IPS-11a (cell line): ENCODE data around the gene PTGDS.
A peak's percentile ranks its signal among the peaks of the same experiment; 100 is the strongest.

Experiments used
- H3K4me3 ChIP-seq: one replicate; pipeline ENCODE4 v1.5.1; 2013; ENCODE audit warnings: low read depth, low read length, control low read depth

The PTGDS gene

DNA sequence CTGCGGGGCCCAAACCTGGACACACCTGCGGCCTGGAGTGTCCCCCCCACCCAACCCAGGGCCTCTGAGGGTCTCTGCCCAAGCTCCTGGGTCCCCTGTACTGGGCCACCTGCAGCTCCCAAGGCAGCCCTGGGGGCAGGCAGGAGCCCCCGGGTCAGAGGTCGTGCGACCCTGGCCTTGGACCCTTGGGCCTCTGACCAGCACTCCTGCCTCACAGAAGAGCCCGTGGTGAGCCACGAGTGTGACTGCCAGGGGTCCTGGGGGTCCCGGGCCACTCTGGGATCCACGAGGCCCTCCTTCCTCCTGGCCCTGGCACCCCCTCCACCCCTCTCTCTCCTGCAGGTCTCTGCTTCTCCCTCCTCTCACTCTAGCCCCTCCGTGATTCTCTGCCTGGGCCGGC, 5.0 kb upstream of the PTGDS start:
- no peak overlapping the region for H3K4me3 ChIP-seq

DNA sequence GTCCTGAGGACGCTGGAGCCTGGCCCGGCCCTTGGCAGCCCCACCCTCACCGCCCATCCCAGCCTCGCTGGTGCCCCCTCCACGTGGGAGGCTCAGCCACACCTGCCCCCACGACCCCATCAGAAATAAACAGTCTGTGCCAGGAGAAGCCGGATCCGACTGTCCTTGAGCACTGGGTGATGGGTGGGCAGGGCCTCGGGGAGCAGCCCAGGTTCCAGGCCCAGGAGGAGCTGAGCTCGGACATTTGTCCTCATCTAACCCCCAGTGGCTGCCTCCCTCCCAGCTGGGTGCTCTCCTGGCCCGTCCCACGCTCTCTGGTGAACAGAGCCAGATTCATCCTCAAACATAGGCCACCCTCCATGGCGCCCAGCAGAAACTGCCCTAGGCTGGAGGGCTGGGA, 4.6 kb upstream of the PTGDS start:
- H3K4me3 ChIP-seq, result no peak overlapping the region

DNA sequence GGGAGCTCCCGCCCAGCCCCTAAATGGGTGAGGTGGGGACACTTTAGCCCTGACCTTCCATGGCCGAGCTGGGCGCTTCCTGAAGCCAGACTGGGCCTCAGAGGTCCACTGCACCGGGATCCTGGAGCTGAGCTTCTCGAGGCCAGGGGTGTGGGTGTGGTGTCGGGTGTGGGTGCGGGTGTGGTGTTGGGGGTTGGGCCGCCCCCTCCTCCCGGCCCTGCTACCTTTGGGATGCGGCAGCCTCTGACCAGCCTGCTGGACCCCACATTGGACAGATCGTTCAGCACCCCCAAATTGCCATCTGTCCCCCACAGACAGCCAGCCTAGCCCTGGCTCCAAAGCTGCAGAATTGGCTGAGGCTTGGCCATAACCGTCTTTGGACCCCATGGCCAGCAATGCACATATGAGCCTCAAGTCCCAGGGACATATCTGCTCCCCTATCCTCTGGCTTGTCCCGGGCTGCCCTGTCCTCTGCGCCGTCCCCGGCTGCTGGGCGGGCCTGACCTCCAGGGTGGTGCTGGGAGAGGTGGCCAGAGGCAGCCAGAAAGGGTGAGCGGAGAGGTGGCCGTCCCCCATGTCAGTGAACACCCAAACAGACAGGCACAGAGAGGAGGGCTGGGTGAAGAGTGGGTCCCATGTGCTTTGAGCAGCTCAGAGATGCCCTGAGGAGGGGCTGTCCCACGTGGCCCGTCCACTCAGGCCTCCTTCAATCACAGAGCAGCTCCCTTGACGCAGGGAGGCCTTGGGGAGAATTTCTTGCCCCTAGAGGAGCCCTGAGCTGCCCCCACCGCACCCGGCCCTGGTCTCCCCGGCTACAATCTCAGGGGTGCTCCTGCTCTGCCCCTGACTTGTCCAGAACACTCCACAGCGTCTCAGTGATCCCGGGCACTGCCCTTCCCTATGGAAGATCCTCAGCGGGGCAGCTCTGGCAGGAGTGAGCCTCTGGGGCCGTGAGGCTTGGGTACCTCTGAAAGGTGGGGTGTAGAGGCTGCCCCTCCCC, 3.4 kb upstream of the PTGDS start:
- H3K4me3 ChIP-seq, result no peak overlapping the region

DNA sequence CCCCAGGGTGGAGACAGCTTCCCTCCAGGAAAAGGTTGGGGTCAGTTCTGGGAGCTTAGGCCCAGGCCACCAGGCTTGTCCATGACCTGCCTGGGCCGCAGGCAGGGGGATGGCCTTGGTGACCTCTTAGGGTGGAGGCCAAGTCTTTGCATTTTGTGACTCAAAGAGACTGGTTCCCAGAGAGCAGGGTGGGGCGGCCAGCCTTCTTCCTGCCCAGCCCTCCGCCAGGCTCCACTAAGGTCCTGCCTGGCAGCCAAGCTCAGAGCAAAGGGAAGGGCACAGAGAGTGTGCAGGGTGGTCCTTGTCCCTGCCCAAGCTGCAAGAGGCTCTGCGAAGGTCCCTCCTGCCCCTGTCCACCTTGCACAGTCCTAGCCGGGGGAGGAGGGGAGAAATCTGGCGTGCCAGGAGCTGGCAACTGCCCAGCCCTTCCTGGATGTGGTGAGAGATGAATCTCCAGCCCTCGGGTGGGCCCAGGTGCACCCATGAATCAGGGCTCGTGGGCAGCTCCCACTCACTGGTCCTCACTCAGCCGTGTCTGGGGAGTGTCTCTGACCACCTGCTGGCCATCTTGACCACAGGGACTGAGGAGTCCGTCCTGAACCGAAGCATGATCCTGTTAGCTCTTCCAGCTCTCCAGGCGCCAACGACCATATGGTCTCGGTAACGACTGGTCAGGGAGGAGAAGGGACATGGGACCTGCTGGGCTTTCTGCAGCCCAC, 2.3 kb upstream of the PTGDS start:
- H3K4me3 ChIP-seq, result no peak overlapping the region

DNA sequence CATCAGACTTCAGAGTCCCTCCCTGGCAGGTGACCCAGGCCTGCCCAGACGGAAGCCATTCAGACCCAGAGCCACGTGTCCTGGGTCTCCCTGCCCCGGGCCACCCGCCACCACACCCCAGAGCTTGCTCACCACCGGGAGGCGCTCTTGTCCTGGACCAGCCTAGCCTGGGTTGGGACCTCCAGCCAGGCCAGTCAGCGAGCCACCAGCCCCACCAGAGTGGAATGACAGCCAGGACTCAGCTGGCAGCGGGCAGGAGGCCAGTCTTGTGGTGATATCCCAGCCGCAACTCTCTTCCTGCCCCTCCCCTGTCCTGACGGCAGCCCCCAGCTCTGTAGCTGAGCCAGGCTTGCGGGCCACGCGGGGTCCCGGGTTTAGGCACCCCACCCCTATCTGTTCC, 1.7 kb upstream of the PTGDS start:
- H3K4me3 ChIP-seq, result no peak overlapping the region

DNA sequence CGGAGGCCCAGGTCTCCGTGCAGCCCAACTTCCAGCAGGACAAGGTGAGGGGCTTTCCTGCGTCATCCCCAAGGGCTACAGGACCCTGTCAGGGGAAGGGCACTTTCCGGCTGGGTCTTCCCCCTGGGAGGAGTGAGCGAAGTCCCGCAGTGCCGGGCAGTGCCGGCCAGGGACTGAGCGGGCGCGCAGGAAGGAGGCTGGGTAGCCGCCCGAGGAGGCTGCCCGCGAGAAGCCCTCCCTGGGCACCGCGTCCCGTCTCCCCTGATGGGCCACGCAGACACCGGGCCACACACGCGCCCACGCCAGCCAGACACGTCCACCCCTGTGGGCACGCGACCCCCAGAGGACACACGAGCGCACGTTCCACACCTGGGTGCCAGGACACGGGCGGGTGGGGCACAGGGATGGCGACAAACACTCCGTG, 357 bp downstream of the PTGDS start:
- H3K4me3 ChIP-seq, result peak overlapping the region; percentile 21

DNA sequence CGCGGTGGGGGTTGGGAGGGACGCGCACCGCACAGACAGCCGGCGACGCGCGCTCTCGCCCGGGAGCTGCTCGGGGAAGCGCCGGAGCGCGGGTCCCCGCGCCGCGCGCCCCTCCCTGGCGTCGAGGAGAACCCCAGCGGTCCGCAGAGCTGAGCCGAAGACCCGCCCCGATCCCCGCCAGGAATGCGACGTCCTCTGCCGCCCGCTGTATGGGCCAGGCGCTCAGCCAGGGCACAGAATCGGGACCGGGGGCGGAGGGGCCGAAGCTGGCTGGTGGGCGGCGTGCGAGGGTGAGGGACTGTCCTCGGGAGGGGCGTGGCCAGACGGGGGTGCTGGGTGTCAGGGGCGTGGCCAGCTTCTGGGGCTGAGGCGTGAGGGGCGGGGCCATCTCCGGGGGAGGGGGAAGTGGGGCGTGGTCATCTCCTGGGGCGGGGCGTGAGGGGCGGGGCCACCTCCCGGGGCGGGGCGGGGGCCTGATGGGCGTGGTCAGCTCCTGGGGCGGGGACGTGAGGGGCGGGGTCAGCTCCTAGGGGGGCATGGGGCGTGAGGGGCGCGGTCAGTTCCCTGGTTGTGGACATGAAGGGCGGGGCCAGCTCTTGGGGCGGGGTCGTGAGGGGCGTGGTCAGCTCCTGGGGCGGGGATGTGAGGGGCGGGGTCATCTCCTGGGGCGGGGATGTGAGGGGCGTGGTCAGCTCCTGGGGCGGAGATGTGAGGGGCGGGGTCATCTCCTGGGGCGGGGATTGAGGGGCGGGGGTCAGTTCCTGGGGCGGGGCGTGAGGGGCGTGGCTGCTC, 965 bp downstream of the PTGDS start:
- peak overlapping the region; percentile 21 for H3K4me3 ChIP-seq

DNA sequence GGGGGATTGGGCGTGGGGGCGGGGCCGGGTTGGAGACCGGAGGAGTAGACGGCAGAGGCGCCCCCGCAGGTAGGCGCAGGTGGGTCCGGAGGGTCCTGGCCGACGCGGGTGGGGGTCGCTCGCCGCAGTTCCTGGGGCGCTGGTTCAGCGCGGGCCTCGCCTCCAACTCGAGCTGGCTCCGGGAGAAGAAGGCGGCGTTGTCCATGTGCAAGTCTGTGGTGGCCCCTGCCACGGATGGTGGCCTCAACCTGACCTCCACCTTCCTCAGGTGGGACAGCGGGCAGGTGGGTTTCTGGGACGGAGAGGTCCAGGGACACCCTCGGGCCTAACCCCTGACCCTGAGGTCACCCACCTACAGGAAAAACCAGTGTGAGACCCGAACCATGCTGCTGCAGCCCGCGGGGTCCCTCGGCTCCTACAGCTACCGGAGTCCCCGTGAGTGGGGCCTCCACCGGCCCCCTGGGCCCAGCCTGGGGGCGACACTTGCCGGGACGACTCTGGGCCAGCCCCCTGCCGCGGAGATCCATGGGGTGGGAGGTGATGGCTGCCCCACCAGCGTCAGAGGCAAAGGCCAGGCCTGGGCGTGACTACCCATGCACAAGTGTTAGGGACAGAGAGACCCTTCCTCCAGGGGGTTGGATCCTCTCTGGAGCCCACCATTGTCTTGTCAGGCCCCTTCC, 1.7 kb downstream of the PTGDS start:
- no peak overlapping the region for H3K4me3 ChIP-seq

DNA sequence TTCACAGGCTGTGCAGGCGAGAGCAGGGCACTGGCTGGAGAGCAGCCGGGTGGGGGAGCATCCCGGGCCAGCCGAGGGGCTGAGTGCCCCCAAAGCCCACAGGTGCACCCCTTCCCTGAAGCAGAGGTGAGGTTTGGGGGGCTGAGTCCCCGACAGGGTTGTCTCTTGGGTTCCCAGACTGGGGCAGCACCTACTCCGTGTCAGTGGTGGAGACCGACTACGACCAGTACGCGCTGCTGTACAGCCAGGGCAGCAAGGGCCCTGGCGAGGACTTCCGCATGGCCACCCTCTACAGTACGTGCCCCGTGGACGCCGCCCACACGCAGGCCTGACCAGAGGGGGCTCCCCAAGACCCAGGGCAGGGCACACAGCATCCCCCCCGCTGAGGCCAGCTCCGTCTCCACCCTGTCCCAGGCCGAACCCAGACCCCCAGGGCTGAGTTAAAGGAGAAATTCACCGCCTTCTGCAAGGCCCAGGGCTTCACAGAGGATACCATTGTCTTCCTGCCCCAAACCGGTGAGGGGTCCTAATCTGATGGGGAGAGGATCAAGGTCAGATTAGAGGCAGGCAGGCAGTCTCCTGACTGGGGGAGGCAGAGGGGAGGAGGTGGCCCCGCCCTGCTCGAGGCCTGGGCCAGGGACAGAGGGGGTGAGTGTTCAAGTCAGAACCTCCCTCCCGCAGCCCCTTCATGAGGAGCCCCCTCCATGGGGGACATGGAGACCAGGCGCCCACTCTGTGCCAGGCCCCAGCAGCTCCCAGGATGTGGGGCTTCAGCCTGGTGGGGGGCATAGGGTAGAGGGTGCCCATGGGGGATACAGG, 2.7 kb downstream of the PTGDS start:
- H3K4me3 ChIP-seq, result no peak overlapping the region

DNA sequence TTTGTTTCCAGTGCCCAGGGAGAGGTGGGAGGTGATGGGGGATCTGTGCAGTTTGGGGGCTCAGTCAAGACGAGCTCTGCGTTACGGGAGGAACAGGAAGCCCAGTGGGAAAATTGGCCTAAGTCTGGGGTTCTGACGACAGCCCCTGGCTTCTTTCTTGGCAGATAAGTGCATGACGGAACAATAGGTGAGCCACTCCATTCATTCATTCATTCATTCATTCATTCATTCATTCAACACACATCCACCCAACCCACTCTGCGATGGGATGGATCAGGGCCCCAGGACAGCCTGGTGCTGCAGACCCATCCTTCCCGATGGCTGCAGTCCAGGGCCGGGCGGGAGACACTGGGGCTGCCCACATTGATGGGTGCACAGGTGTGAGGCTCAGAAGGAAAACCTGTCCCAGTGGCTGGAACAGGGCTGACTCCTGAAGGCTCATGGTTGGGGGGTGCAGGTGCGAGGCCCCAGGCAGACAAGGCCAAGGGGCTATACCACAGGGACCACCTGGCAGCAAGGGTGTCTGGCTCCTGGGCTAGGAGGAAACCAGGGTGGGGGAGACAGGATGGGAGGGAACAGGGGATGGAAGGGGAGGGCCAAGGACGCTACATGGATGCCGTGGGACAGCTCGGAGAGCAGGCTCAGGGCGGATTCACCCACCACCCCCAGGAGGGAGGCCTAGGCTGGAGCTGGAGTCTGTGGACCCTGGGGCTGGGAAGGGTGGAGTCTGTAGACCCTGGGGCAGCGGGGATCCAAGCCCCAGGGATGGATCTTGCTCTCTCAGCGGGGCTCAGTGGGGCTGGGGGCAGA, 3.6 kb downstream of the PTGDS start:
- no peak overlapping the region for H3K4me3 ChIP-seq

DNA sequence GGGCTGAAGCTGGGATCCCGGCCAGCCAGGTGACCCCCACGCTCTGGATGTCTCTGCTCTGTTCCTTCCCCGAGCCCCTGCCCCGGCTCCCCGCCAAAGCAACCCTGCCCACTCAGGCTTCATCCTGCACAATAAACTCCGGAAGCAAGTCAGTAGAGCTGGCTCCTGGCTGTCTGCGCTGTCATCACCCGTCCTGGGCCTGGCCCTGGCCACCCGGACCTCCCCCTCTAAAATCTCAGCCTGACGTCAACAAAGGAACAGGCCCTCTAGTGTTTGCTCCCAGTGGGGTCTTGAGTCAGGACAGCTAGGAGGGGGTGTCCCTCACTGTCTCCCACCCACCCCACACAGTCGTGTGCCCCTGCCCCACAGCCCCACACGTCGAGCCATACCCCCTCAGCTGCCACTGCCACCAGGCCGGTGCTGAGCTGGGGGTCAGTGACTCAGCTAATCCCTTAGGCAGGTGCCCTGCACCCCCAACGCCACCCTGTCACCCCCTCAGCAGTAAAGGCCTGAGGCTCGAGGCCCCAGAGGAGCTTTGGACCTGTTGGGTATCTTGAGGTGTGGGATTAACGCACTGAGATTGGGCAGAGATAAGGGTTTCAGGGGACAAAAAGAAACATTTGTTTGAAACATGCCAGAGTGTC, 4.4 kb downstream of the PTGDS start:
- no peak overlapping the region for H3K4me3 ChIP-seq

DNA sequence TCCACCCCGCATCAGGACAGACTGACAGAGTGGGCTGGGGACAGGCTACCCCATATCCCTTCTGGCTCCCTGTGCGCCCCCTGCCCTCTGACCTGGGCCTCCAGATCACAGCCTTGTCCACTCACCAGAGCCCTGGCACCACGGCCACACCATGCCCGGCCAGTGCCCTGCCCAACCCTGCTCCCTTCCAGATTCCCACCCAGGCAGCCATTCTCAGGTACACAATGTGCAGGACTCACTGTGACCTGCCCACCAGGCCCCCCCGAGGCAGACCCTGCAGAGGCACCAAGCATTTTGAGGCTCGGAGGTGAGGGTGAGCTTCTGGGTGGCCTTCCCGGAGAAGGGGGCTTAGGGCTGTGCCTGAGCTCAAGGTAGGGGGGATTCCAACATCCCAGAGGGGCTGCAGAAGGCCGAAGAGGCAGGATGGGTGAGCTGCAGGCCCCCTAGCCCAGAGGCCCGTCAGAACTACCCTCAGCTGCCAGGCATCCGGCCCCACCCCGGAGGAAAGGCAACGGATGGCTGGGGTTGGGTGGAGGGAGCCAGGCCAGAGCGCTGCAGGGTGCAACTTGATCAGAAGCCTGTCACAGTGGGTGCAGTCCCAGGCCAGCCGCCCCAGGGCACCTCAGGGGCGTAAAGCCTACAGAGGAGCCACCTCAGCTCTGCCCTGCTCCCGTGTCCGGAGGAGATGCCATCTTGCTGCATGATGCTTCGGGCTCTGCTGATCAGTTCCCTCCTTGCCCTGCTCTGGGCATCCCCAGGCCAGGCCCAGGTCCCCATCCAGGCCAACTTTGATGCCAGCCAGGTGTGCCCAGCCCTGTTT, 5.1 kb downstream of the PTGDS start, which contains the start of gene LCNL1:
LCNL1 (plus strand) TSS at position 762 of the 820 bp plus-strand sequence. CDS start 594 bp downstream, outside the sequence.
- H3K4me3 ChIP-seq, result no peak within 1 kb of the TSS

DNA sequence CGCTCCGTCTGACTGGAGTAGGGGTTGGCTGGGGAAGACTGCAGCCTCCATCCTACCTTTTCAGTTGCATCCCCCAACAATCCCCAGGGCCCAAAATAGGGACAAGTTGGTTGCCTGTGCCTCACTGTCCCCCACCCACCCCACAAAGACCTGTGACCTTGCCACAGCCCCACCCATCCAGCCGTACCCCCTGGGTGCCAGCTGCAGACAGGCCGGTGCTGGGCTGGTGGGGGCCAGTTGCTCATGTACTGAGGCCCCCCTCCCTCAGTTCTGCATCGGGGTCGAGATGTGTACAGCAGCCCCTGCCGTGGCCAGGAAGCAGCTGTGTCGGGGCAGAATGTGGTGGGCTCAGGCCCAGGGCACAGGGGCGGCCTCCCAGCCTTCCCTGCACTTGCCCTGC, 5.9 kb downstream of the PTGDS start:
- no peak overlapping the region for H3K4me3 ChIP-seq

DNA sequence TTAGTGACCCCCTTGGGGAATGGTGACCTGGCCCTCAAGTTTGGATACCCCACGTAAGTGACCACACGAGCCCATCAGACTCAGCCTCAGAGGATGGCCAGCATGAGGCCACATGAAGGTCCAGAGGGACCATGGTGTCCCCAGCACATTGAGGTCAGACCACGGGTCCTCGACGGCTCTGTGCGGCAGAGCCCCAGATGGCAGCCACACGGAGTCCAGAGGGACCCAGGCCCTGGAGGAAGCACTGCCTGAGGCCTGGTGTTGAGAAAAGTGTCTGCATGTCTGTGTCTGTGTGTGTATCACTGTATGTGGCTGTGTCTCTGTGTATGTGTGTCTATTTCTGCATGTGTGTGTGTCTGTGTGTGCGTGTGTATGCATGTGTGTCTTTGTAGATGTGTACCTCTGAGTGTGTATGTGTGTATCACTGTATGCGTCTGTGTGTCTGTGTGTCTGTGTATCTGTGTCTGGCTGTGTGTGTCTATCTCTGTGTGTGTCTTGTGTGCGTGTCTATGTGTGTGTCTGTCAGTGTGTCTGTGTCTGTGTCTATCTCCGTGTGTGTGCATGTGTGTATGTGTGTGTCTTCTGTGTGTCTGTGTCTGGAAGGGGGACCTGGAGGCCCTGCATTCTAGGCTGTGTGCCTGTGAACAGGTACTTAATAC, 6.5 kb downstream of the PTGDS start:
- H3K4me3 ChIP-seq, result no peak overlapping the region

DNA sequence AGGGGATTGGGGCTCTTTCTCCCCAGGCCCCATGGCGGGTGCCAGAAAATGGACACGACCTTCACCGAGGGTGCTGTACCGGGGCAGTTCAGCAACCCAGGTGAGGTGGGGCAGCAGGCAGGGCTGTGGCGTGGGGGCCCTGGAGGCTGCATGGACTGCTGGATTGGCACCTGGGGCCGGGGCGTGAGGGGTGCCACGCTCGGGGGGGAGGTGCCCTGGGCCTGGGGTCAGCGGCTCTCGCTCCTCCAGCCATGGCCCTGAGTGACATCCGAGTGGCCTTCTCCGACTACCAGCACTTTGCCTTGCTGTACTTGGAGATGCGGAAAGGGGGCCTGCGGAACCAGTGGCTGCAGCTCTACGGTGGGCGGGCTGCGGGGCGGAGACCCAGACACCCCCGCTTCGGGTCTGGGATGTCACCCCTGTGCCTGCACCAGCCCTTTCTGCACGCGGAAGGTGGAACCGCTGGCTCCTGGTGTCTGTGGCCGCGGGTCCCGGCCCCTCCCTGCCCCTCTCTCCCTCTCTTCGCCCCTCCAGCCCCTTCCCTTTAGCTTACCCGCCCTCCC, 7.2 kb downstream of the PTGDS start:
- H3K4me3 ChIP-seq, result no peak overlapping the region

DNA sequence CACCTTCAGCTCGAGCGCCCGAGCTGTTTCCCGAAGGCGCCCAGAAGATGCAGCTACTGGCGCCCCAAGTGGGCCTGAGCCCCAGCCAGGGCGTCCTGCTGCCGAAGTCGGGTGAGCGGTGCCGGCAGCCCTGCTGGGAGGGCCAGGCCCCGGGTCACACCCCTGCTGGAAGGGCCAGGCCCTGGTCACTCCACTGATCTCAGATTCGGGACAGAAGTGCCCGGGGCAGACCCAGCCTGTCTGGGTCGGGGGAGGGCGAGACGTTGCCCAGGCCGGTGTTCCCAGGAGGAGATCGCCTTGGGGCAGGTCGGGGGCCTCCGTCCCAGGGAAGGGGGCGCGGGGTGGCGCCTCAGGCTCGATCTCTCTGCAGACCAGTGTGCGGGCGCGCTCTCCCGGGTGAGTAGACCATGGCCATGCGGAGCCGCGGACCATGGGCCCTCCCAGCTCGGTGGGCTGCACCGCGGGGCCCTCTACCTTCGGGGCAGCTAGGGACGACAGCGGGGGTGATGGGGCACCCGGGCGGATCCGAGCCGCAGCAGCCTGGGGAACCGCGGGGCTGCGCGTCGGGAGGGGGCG, 7.8 kb downstream of the PTGDS start:
- peak overlapping the region; percentile 24 for H3K4me3 ChIP-seq
